GM12878 (cell line): ENCODE data around the gene CCDC134. TPM values are rescaled to one million over a fixed set of nuclear protein-coding genes. Genes with fewer than 3 reads are reported as not detected.

Experiments
- ATAC-seq: fragments of 200-7000 bp; cut with Tn5 transposase; 3 replicates; pipeline ENCODE4 v1.9.1; 2020; ENCODE audit warnings: mild to moderate bottlenecking, moderate library complexity
- BruUV-seq: library from RNA; stranded (reverse); fragments of 400-500 nt; replicated peaks from 2 replicates; lab custom pipeline; 2021; lab: Mats Ljungman, UMichigan
- CTCF ChIA-PET: fragments of 300-600 bp; sonication (Branson Sonifier 250); formaldehyde crosslinking; extraction: SDS; loops from one replicate; lab custom pipeline; 2021; ENCODE audit warnings: inconsistent platforms; lab: Yijun Ruan, JAX
- POLR2A ChIA-PET: fragments of 350-600 bp; formaldehyde crosslinking; extraction: SDS; loops from one replicate; lab custom pipeline; 2021; ENCODE audit warnings: inconsistent platforms; lab: Charles Lee
- RAD21 ChIA-PET: fragments of 300-600 bp; sonication (Branson Sonifier 250); formaldehyde crosslinking; loops from one replicate; lab custom pipeline; 2023; ENCODE audit warnings: antibody characterized with exemption; ENCODE audit not compliant: unreplicated experiment; lab: Charles Lee
- SMC1A ChIA-PET: fragments of 300-600 bp; sonication (Branson Sonifier 250); formaldehyde crosslinking; loops from one replicate; lab custom pipeline; 2023; ENCODE audit not compliant: unreplicated experiment, uncharacterized antibody; lab: Charles Lee
- DNase-seq: peaks from one replicate; pipeline ENCODE4 v3.0.0-alpha.2; 2011; ENCODE audit warnings: low read depth, low spot score
- FAIRE-seq: peaks from 3 replicates; lab custom pipeline; 2011; peaks lifted over from hg19 to GRCh38; lab: Jason Lieb, UNC
- H2AFZ ChIP-seq: 2 replicates; pipeline ENCODE4 v1.6.0; 2011; ENCODE audit warnings: low read depth, low read length, control low read depth; ENCODE audit not compliant: control insufficient read depth
- H3K27ac ChIP-seq: 2 replicates; pipeline ENCODE4 v1.5.1; 2011; ENCODE audit warnings: control low read depth; ENCODE audit not compliant: control insufficient read depth, insufficient read depth
- H3K27me3 ChIP-seq, 2 experiments: replicated peaks in 1 of 2; 2 replicates each; pipeline versions ENCODE4 v1.6.0 to v1.6.1; 2011; ENCODE audit warnings: low read length in 1 of 2; ENCODE audit not compliant: control insufficient read depth in 2 of 2, insufficient read depth in 2 of 2
- H3K36me3 ChIP-seq, 2 experiments: 2 replicates each; pipeline ENCODE4 v1.5.1; 2011; ENCODE audit warnings: low read length in 1 of 2; ENCODE audit not compliant: control insufficient read depth in 2 of 2, insufficient read depth in 2 of 2
- H3K4me1 ChIP-seq: 2 replicates; pipeline ENCODE4 v1.6.1; 2011; ENCODE audit warnings: mild to moderate bottlenecking, low read length, moderate library complexity, mixed read lengths; ENCODE audit not compliant: control insufficient read depth, insufficient read depth
- H3K4me2 ChIP-seq: 2 replicates; pipeline ENCODE4 v1.6.0; 2011; ENCODE audit warnings: control low read depth; ENCODE audit not compliant: control insufficient read depth, insufficient read depth
- H3K4me3 ChIP-seq: fragments of 200-600 bp; sonication (generic); 2 replicates; pipeline ENCODE4 v1.5.1; 2016
- H3K79me2 ChIP-seq: 2 replicates; pipeline ENCODE4 v1.6.0; 2011; ENCODE audit warnings: low read length; ENCODE audit not compliant: control insufficient read depth, insufficient read depth
- H3K9ac ChIP-seq: 2 replicates; pipeline ENCODE4 v1.8.0; 2011; ENCODE audit warnings: low read length, control low read depth, mixed read lengths; ENCODE audit not compliant: control insufficient read depth, insufficient read depth
- H3K9me3 ChIP-seq: replicated peaks from 3 replicates; pipeline ENCODE4 v1.5.1; 2011; ENCODE audit warnings: mild to moderate bottlenecking, low read length; ENCODE audit not compliant: control insufficient read depth, insufficient read depth
- H4K20me1 ChIP-seq: 2 replicates; pipeline ENCODE4 v1.6.0; 2011; ENCODE audit not compliant: control insufficient read depth, insufficient read depth
- CEBPZ ChIP-seq: fragments of 150-350 bp; IDR thresholded peaks from 2 replicates; pipeline ENCODE4 v1.6.1; 2016; ENCODE audit warnings: low read depth, low read length
- ELK1 ChIP-seq: IDR thresholded peaks from 2 replicates; pipeline ENCODE4 v1.6.1; 2012; ENCODE audit warnings: low read depth, low read length, improper control_type of control experiment
- HDGF ChIP-seq: fragments of 450-650 bp; IDR thresholded peaks from 2 replicates; pipeline ENCODE4 v1.6.1; 2016; ENCODE audit warnings: antibody characterized with exemption
- IRF3 ChIP-seq: fragments of 450-650 bp; IDR thresholded peaks from 2 replicates; pipeline ENCODE4 v1.6.1; 2014; ENCODE audit warnings: mild to moderate bottlenecking
- NBN ChIP-seq: fragments of 450-650 bp; IDR thresholded peaks from 2 replicates; pipeline ENCODE4 v1.6.1; 2016
- NRF1 ChIP-seq: conservative IDR thresholded peaks from 2 replicates; pipeline ENCODE4 v1.6.1; 2011; ENCODE audit warnings: mild to moderate bottlenecking, low read depth, low read length, improper control_type of control experiment
- SMAD5 ChIP-seq: IDR thresholded peaks from 2 replicates; pipeline ENCODE4 v1.6.1; 2016; ENCODE audit warnings: antibody characterized with exemption, low read depth
- SMC3 ChIP-seq: IDR thresholded peaks from 2 replicates; pipeline ENCODE4 v1.6.1; 2011; ENCODE audit warnings: low read length, improper control_type of control experiment, borderline replicate concordance
- ZNF592 ChIP-seq: fragments of 450-650 bp; IDR thresholded peaks from 2 replicates; pipeline ENCODE4 v1.6.1; 2017; ENCODE audit warnings: mild to moderate bottlenecking, moderate library complexity
- ZNF622 ChIP-seq: fragments of 450-650 bp; IDR thresholded peaks from 2 replicates; pipeline ENCODE4 v1.6.1; 2017; ENCODE audit warnings: mild to moderate bottlenecking, inconsistent platforms
- WGBS: methylation state at CpG from one replicate; pipeline ENCODE4 v1.1.6; 2016; ENCODE audit warnings: low lambda C conversion rate; ENCODE audit not compliant: insufficient replicate concordance, insufficient coverage; ENCODE audit errors: missing lambda C conversion rate; 5-methylcytosine and 5-hydroxymethylcytosine counted together
- in situ Hi-C: fragments of 300-500 bp; cut with MboI; formaldehyde crosslinking; loops from 9 replicates; pipeline ENCODE4 v1.14.3; 2018; ENCODE audit warnings: mixed read lengths
- intact Hi-C: fragments of 100-400 bp; cut with micrococcal nuclease; formaldehyde crosslinking; loops from one replicate; pipeline ENCODE4 v1.14.2; 2022; ENCODE audit not compliant: unreplicated experiment
- polyA plus RNA-seq, 11 experiments: library from polyadenylated mRNA; depleted of rRNA in 4 of 11; unstranded in 6 of 11; stranded (reverse) in 5 of 11; fragments of >200 nt; fragmentation: Nextera tagmentation in 4 of 11; fragmentation: Illumina TruSeq in 1 of 11; extraction: Ambion mirVana in 4 of 11; extraction: Trizol in 1 of 11; gene quantifications; 1 replicate in 1 of 11; 2 replicates in 10 of 11; pipeline versions ENCODE4 v1.2.1 to v1.2.3, GENCODE V29; 2011 to 2016; ENCODE audit warnings: inconsistent platforms in 2 of 11, missing spikeins in 2 of 11, low read depth in 1 of 11
- total RNA-seq, 4 experiments: library from RNA; depleted of rRNA in 3 of 4; stranded (reverse); fragments of >200 nt in 3 of 4; fragmentation: Illumina TruSeq in 1 of 4; extraction: Trizol in 1 of 4; gene quantifications; 2 replicates each; pipeline versions ENCODE4 v1.2.1 to v1.2.3, GENCODE V29; 2013 to 2021

Gene CCDC134
- total and polyA plus RNA-seq, 10 of the 15 experiments (the other 5 are each of a cell fraction or from before 2014, with no cell fraction given) = 0.35 to 19.3 (median 11.8) TPM

GRCh38 chr22:41772198-41772597 is 28.3 kb upstream of the CCDC134 start:
- no peak for TF ChIP-seq IRF3
- no peak for TF ChIP-seq CEBPZ
- no peak for TF ChIP-seq ZNF592
- no peak for TF ChIP-seq HDGF
- TF ChIP-seq NBN = no peak
- no peak for TF ChIP-seq ELK1
- no peak for TF ChIP-seq SMAD5
- TF ChIP-seq SMC3 = no peak
- no peak for TF ChIP-seq NRF1
- TF ChIP-seq ZNF622 = no peak
- CTCF ChIA-PET = interaction anchor here (1.0 to 1.7 kb wide), 4 partner anchors 9 to 75 kb away, joined by 3 to 5 read pairs (median 4); no protein-coding TSS in a partner anchor
- Histone ChIP-seq H3K4me1 (no peaks in the 10 kb centered on the region), H3K9me3 (no peaks in the 10 kb centered on the region), H4K20me1 (no peaks in the 10 kb centered on the region), H3K79me2 (no peaks in the 10 kb centered on the region), H3K4me3 (no peak overlapping the region), H2AFZ (no peak overlapping the region), H3K4me2 (no peak overlapping the region), H3K27ac (no peak overlapping the region), H3K36me3 (no peaks in the 10 kb centered on the region; a peak in 2 of 4 replicates), H3K27me3 (no peaks in the 10 kb centered on the region), H3K9ac (no peak overlapping the region)
- BruUV-seq = no TSS peak
- RAD21 ChIA-PET = no interaction called here
- POLR2A ChIA-PET = interaction anchor here (1.4 kb wide), 1 partner anchor 10 kb away, joined by 7 read pairs; no protein-coding TSS in a partner anchor
- SMC1A ChIA-PET = interaction anchor here (0.7 to 1.6 kb wide), 2 partner anchors 9 to 32 kb away, joined by 3 to 7 read pairs; no protein-coding TSS in a partner anchor
- no peak for FAIRE-seq
- in situ Hi-C loops = no loop called here
- no peak for DNase-seq
- intact Hi-C loops = no loop called here
- no peak for ATAC-seq
- 76% methylated on average over 4 of the region's 4 CpGs for WGBS
